Chondrocyte (in vitro differentiated cells): ENCODE measurements around the gene POC5. TPM values are rescaled to one million over a fixed set of nuclear protein-coding genes. Genes with fewer than 3 reads are reported as not detected.
"Not testable (repeated sequence)": the region's sequence is repeated elsewhere in the genome, so short reads cannot be mapped to it uniquely, and the experiment has no call there.

ENCODE experiments used
- DNase-seq: peaks from one replicate; pipeline ENCODE4 v3.0.0; 2021; ENCODE audit warnings: mixed read lengths, low spot score
- H3K27ac Mint-ChIP-seq: one replicate; pipeline ENCODE4 v1.8.0; 2021; ENCODE audit warnings: mild to moderate bottlenecking, moderate library complexity, mixed read lengths; ENCODE audit not compliant: unreplicated experiment
- H3K27me3 Mint-ChIP-seq: 2 replicates; pipeline ENCODE4 v1.8.0; 2021; ENCODE audit warnings: low read depth, mixed read lengths
- H3K36me3 Mint-ChIP-seq: 2 replicates; pipeline ENCODE4 v1.8.0; 2021; ENCODE audit warnings: low read depth, mixed read lengths
- H3K4me1 Mint-ChIP-seq: 2 replicates; pipeline ENCODE4 v1.8.0; 2021; ENCODE audit warnings: low read depth, mild to moderate bottlenecking, mixed read lengths
- H3K4me3 Mint-ChIP-seq: one replicate; pipeline ENCODE4 v1.8.0; 2021; ENCODE audit warnings: mild to moderate bottlenecking, moderate library complexity, mixed read lengths; ENCODE audit not compliant: unreplicated experiment
- H3K9me3 Mint-ChIP-seq: 2 replicates; pipeline ENCODE4 v1.8.0; 2021; ENCODE audit warnings: low read depth, mixed read lengths
- total RNA-seq: library from RNA; stranded (reverse); gene quantifications from 3 replicates; pipeline ENCODE4 v1.2.1, GENCODE V29; 2021
- TF ChIP-seq, protein P1 (sequence below): fragments of 200-600 bp; sonication (generic); IDR thresholded peaks from 2 replicates; pipeline ENCODE4 v1.5.0; 2021; ENCODE audit warnings: antibody characterized with exemption, mild to moderate bottlenecking, moderate library complexity

The POC5 gene
- total RNA-seq, 1 donor from 2014 or later = 8.0 TPM

DNA sequence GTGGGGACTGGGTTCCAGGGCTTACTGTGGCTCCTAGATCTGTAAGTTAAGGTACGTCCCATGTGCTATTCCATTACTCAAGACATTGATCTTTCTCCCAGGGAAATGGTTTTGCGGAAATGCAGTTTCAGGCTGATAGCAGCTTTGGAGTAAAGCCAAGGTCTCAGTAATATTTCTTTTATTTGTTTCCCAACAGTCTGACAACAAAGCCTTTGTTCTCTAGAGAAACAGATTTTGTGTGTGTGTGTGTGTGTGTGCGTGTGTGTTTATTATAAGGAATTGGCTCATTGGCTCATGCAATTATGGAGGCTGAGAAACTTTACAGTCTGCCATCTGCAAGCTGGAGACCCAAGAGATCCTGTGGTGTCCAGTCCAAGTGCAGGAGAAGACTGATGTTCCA, 12.1 kb upstream of the POC5 start:
- Mint-ChIP-seq H3K36me3 (no peaks in the 10 kb centered on the region), H3K27me3 (peaks cover 6% of the 10 kb centered on the region), H3K9me3 (no peaks in the 10 kb centered on the region), H3K4me3 (no peak overlapping the region), H3K4me1 (no peaks in the 10 kb centered on the region), H3K27ac (no peak overlapping the region)
- TF ChIP-seq, protein P1, sequence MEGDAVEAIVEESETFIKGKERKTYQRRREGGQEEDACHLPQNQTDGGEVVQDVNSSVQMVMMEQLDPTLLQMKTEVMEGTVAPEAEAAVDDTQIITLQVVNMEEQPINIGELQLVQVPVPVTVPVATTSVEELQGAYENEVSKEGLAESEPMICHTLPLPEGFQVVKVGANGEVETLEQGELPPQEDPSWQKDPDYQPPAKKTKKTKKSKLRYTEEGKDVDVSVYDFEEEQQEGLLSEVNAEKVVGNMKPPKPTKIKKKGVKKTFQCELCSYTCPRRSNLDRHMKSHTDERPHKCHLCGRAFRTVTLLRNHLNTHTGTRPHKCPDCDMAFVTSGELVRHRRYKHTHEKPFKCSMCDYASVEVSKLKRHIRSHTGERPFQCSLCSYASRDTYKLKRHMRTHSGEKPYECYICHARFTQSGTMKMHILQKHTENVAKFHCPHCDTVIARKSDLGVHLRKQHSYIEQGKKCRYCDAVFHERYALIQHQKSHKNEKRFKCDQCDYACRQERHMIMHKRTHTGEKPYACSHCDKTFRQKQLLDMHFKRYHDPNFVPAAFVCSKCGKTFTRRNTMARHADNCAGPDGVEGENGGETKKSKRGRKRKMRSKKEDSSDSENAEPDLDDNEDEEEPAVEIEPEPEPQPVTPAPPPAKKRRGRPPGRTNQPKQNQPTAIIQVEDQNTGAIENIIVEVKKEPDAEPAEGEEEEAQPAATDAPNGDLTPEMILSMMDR = no peak
- DNase-seq = no peak

DNA sequence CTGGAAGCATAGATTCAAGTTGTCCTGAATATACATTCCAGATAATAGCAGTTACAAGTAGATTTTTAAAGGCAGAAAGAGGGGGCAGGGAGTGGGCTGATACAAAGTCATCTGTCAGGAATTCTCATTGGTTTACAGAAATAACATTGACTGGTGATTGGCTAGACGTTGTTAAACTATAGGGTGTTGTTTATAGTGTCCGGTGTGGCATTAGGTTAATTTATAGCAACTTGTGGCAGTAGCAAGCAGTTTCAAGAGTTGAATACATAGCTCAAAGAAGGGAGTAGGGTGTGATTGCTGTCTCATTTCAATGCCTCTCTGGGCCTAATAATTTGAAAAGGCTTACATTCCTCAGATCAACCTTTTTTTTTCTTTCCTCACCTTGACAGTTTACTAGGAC, 10.7 kb upstream of the POC5 start:
- H3K27ac Mint-ChIP-seq = no peak overlapping the region
- TF ChIP-seq, protein P1 = no peak
- no peaks in the 10 kb centered on the region for H3K9me3 Mint-ChIP-seq
- H3K4me3 Mint-ChIP-seq = no peak overlapping the region
- H3K36me3 Mint-ChIP-seq = no peaks in the 10 kb centered on the region
- DNase-seq = no peak
- H3K27me3 Mint-ChIP-seq = peaks cover 6% of the 10 kb centered on the region
- H3K4me1 Mint-ChIP-seq = no peaks in the 10 kb centered on the region

DNA sequence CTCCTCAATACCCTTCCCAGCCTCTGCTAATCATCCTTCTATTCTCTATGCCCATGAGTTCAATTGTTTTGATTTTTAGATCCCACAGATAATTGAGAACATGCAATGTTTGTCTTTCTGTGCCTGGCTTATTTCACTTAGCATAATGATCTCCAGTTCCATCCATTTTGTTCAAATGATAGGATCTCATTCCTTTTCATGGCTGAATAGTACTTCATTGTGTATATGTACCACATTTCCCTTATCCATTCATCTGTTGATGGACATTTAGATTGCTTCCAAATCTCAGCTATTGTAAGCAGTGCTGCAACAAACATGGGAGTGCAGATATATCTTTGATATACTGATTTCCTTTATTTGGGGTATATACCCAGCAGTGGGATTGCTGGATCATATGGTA, 9.0 kb upstream of the POC5 start:
- peaks cover 14% of the 10 kb centered on the region for H3K27me3 Mint-ChIP-seq
- not testable (repeated sequence) for H3K27ac Mint-ChIP-seq, H3K4me1 Mint-ChIP-seq, H3K9me3 Mint-ChIP-seq, DNase-seq, H3K36me3 Mint-ChIP-seq, H3K4me3 Mint-ChIP-seq

DNA sequence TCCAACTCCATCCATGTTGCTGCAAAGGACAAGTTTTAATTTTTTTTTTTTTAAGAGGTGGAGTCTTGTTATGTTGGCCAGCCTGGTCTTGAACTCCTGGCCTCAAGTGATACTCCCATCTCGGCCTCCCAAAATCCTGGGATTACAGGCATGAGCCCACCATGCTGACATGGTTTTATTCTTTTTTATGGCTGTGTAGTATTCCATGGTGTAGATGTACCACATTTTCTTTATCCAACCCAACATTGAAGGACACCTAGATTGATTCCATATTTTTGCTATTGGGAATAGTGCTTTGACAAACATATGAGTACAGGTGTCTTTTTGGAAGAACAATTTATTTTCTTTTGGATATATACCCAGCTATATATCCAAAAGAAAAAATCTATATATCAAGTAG, 6.1 kb upstream of the POC5 start:
- DNase-seq = no peak
- no peak overlapping the region for H3K4me3 Mint-ChIP-seq
- no peaks in the 10 kb centered on the region for H3K9me3 Mint-ChIP-seq
- no peak overlapping the region for H3K27ac Mint-ChIP-seq
- no peaks in the 10 kb centered on the region for H3K36me3 Mint-ChIP-seq
- TF ChIP-seq, protein P1 = no peak
- no peaks in the 10 kb centered on the region for H3K4me1 Mint-ChIP-seq
- peaks cover 18% of the 10 kb centered on the region for H3K27me3 Mint-ChIP-seq

DNA sequence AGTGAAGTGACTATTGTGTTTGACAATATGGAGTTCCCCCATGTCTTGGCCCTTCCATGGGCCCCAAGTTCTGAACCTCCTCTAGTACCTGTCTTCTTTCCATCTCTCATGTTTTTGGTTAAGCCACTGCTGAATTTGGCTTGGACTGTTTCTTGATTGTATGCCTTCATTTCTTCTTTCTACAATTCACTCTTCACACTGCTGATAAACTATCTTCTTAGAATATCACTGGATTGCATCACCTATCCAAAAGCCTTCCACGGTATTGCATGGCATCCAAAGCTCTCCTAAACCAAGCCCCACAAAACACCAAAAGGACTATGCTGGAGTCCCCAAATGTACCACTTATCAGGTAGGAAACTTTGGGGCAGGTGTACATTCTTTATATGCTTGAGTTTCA, 4.3 kb upstream of the POC5 start:
- no peaks in the 10 kb centered on the region for H3K9me3 Mint-ChIP-seq
- H3K27ac Mint-ChIP-seq = no peak overlapping the region
- H3K4me3 Mint-ChIP-seq = no peak overlapping the region
- TF ChIP-seq, protein P1 = no peak
- H3K4me1 Mint-ChIP-seq = peaks cover 4% of the 10 kb centered on the region
- no peak for DNase-seq
- H3K27me3 Mint-ChIP-seq = peaks cover 16% of the 10 kb centered on the region
- no peaks in the 10 kb centered on the region for H3K36me3 Mint-ChIP-seq

DNA sequence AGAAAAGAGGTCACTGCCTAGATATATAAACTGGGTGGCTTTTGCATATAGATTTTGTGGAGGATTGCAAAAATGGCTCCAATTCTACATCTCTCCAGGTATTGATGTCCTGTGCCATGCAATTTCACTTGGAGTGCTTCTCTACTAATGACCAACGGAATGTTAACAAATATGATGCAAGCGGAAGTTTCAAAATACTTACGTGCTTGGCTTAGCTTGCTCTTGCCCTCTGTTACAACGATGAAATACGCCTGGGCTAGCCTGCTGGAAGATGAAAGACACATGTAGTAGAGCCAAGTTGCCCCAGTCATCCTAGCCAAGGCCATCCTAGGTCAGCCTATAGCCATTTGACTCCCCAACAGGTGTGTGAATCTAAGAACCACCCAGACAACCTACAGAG, 3.6 kb upstream of the POC5 start:
- Mint-ChIP-seq H3K9me3 (no peaks in the 10 kb centered on the region), H3K36me3 (no peaks in the 10 kb centered on the region), H3K4me1 (peaks cover 9% of the 10 kb centered on the region), H3K27me3 (peaks cover 12% of the 10 kb centered on the region), H3K4me3 (no peak overlapping the region), H3K27ac (no peak overlapping the region)
- no peak for DNase-seq
- TF ChIP-seq, protein P1 = no peak
